HG02884 (cell line): Measurements from ENCODE around the gene TCF12.

Source experiments
- ATAC-seq: cut with Tn5 transposase; IDR thresholded peaks from one replicate; pipeline ENCODE4 v1.9.1; 2021; ENCODE audit warnings: mild to moderate bottlenecking, moderate library complexity; ENCODE audit not compliant: unreplicated experiment

TCF12 gene

GRCh38 chr15:57309856-57310760 lies 391.7 kb downstream of the TCF12 start:
- ATAC-seq, result no peak

GRCh38 chr15:57310876-57311275 lies 392.4 kb downstream of the TCF12 start:
- ATAC-seq, result no peak

GRCh38 chr15:57312006-57312317 lies 393.5 kb downstream of the TCF12 start:
- ATAC-seq, result no peak

GRCh38 chr15:57312318-57313133 lies 394.1 kb downstream of the TCF12 start:
- no peak for ATAC-seq

GRCh38 chr15:57313134-57313483 lies 394.7 kb downstream of the TCF12 start:
- ATAC-seq, result no peak

GRCh38 chr15:57314221-57314620 lies 395.8 kb downstream of the TCF12 start:
- ATAC-seq, result no peak

GRCh38 chr15:57316451-57316850 lies 398.0 kb downstream of the TCF12 start:
- no peak for ATAC-seq

- no peak for ATAC-seq
Measured at GRCh38 chr15:57319226-57319918, 400.9 kb downstream of the TCF12 start.

- no peak for ATAC-seq
Measured at GRCh38 chr15:57319919-57320560, 401.6 kb downstream of the TCF12 start.

- ATAC-seq, result no peak
Measured at GRCh38 chr15:57320631-57321220, 402.3 kb downstream of the TCF12 start.

GRCh38 chr15:57321485-57321884 lies 403.0 kb downstream of the TCF12 start:
- ATAC-seq, result no peak

- no peak for ATAC-seq
Measured at GRCh38 chr15:57321973-57322601, 403.6 kb downstream of the TCF12 start.

GRCh38 chr15:57322602-57323250 lies 404.3 kb downstream of the TCF12 start:
- no peak for ATAC-seq

- no peak for ATAC-seq
Measured at GRCh38 chr15:57323299-57323805, 404.9 kb downstream of the TCF12 start.

- ATAC-seq, result no peak
Measured at GRCh38 chr15:57323806-57324589, 405.6 kb downstream of the TCF12 start.

GRCh38 chr15:57324590-57324890 lies 406.1 kb downstream of the TCF12 start:
- ATAC-seq, result no peak

- ATAC-seq, result no peak
Measured at GRCh38 chr15:57324944-57325679, 406.7 kb downstream of the TCF12 start.

GRCh38 chr15:57326196-57326595 lies 407.8 kb downstream of the TCF12 start:
- no peak for ATAC-seq
